Uterus (tissue), 4 donors: ENCODE data around the gene RPRD1B. TPM values are rescaled to one million over a fixed set of nuclear protein-coding genes. Genes with fewer than 3 reads are reported as not detected.
A peak's percentile ranks its signal among the peaks of the same experiment; 100 is the strongest.

Experiments used
- DNase-seq, 2 donors: peaks; one replicate each; pipeline ENCODE4 v3.0.0-alpha.2; 2019 to 2020
- H3K27ac ChIP-seq, 2 donors: fragments of 200-600 bp; sonication (generic); 1 replicate in 1 of 2; 2 replicates in 1 of 2; pipeline ENCODE4 v1.5.1; 2016 to 2018
- H3K27me3 ChIP-seq, 2 donors: fragments of 200-600 bp; sonication (generic); one replicate each; pipeline ENCODE4 v1.5.1; 2018 to 2019; ENCODE audit warnings: control low read depth in 1 of 2
- H3K36me3 ChIP-seq, 2 donors: fragments of 200-600 bp; sonication (generic); one replicate each; pipeline ENCODE4 v1.5.1; 2019; ENCODE audit warnings: control low read depth in 1 of 2
- H3K4me1 ChIP-seq, 2 donors: fragments of 200-600 bp; sonication (generic); one replicate each; pipeline ENCODE4 v1.5.1; 2018 to 2019; ENCODE audit warnings: control low read depth in 1 of 2
- H3K4me3 ChIP-seq, 2 donors: fragments of 200-600 bp; sonication (generic); 1 replicate in 1 of 2; 2 replicates in 1 of 2; pipeline ENCODE4 v1.5.1; 2018 to 2019; ENCODE audit warnings: mild to moderate bottlenecking in 1 of 2
- H3K9me3 ChIP-seq, 2 donors: fragments of 200-600 bp; sonication (generic); one replicate each; pipeline ENCODE4 v1.5.1; 2019; ENCODE audit warnings: control low read depth in 1 of 2
- CTCF ChIP-seq, 4 experiments: fragments of 200-600 bp in 2 of 4; fragments of 450-650 bp in 2 of 4; sonication (generic) in 2 of 4; IDR thresholded peaks; one replicate each; pipeline ENCODE4 v1.5.1; 2016 to 2019; ENCODE audit warnings: antibody characterized with exemption in 4 of 4, mild to moderate bottlenecking in 2 of 4, moderate library complexity in 1 of 4
- POLR2A ChIP-seq, 2 donors: fragments of 450-650 bp; IDR thresholded peaks; one replicate each; pipeline ENCODE4 v1.6.1; 2016; ENCODE audit warnings: antibody characterized with exemption in 2 of 2, mild to moderate bottlenecking in 1 of 2, moderate library complexity in 1 of 2
- intact Hi-C: fragments of 100-400 bp; cut with DNase I; formaldehyde crosslinking; loops from one replicate; pipeline ENCODE4 v1.15.1; 2023; ENCODE audit warnings: low total_unique reads
- total RNA-seq, 4 donors: library from RNA; depleted of rRNA in 3 of 4; stranded (reverse); fragments of >200 nt in 3 of 4; gene quantifications; one replicate each; pipeline versions ENCODE4 v1.1.0 to v1.2.4, GENCODE V29; 2014 to 2023
- donor health status: DM: yes; HTN: yes; CAD: no.

RPRD1B gene
- total RNA-seq, 4 donors from 2014 or later: 7.9 to 71.3 (median 26.1) TPM

DNA sequence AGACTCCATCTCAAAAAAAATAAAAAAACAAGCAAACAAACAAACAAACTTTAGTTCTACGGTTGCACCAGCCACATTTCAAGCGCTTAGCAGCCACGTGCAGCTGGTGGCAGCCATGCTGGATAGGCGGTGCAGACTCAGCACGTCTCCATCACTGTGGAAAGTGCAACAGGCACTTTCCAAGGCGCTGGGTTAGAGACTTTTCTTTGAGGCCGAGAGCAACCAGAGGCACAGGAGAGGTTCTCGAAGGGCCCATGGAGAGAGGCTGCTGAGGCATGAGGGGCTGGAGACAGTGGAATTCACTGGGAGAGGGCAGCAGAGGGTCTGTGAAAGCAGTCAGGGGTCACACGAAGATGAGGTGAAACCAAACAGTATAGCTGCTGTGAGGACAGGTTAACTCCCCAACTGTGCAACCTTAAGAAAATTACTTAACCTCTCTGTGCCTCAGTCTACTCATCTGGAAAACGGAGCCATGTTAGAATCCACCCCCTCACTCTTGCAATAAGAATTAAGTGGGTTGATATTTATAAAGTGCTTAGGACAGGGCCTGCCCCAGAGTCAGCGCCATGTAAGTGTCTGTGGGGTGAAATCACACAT lies 104.0 kb downstream of the RPRD1B start:
- no peaks in the 10 kb centered on the region for H3K27me3 ChIP-seq
- H3K9me3 ChIP-seq: no peaks in the 10 kb centered on the region
- no peak for DNase-seq
- TF ChIP-seq CTCF (IDR thresholded peaks at IDR 0.05): no peak
- TF ChIP-seq POLR2A (IDR thresholded peaks at IDR 0.05): no peak
- peaks cover 0 to 6% of the 10 kb centered on the region in 2 donors for H3K4me1 ChIP-seq
- H3K27ac ChIP-seq: no peak overlapping the region
- no peaks in the 10 kb centered on the region for H3K36me3 ChIP-seq
- H3K4me3 ChIP-seq: no peak overlapping the region
- intact Hi-C loops: no loop called here

- no peak for DNase-seq
- Histone ChIP-seq H3K4me1 (peaks cover 3 to 6% of the 10 kb centered on the region in 2 donors), H3K4me3 (no peak overlapping the region), H3K27ac (no peak overlapping the region), H3K9me3 (no peaks in the 10 kb centered on the region), H3K27me3 (no peaks in the 10 kb centered on the region), H3K36me3 (no peaks in the 10 kb centered on the region)
- no peak for TF ChIP-seq CTCF (IDR thresholded peaks at IDR 0.05)
- TF ChIP-seq POLR2A (IDR thresholded peaks at IDR 0.05): no peak
- intact Hi-C loops: no loop called here
Measured at GRCh38 chr20:38138086-38138778, 104.7 kb downstream of the RPRD1B start.

GRCh38 chr20:38139156-38139912 lies 105.8 kb downstream of the RPRD1B start:
- Histone ChIP-seq H3K27me3 (no peaks in the 10 kb centered on the region), H3K36me3 (no peaks in the 10 kb centered on the region), H3K27ac (no peak overlapping the region), H3K9me3 (no peaks in the 10 kb centered on the region), H3K4me3 (no peak overlapping the region), H3K4me1 (peaks cover 3 to 12% of the 10 kb centered on the region in 2 donors)
- TF ChIP-seq POLR2A (IDR thresholded peaks at IDR 0.05) (no peak), CTCF (IDR thresholded peaks at IDR 0.05) (no peak)
- intact Hi-C loops: no loop called here
- peak in 1 of 2 donors; percentile 13 for DNase-seq

DNA sequence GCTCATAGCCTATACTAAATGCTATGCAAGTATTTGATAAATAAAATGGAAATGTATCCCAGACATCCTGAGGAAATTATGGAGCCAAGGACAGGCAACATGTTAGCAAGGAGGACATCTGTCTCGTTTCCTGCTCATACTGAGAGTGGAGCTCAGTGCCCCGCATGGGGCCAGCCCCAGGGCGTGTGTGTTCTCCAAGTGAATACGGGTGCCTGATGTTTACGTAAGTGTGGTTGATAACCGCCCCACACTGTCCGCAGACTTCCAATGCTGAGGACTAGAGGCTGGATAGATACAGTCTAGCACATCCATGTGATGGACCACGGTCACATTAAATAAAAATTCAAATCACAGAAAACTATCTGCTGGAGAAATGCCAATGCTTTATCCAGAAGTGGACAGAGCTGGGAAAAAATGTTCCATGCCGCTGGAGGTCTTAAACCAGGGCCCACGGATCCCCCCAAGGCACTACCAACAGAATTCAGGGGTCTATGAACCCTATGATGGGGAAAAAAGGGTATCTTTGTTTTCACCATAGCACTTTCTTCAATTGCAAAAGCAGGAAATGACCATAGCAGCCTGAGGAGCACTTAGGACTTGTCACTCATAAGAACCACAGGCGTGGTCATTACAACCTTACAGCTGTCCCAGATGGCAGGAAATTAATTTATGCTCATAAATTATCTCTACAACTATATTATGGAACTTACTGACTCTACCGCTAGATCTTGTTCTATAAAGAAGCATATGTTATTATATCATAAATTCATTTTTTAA lies 106.6 kb downstream of the RPRD1B start:
- no peaks in the 10 kb centered on the region for H3K36me3 ChIP-seq
- intact Hi-C loops: no loop called here
- DNase-seq: peak; percentile 6 to 10
- H3K9me3 ChIP-seq: no peaks in the 10 kb centered on the region
- TF ChIP-seq POLR2A (IDR thresholded peaks at IDR 0.05) (no peak), CTCF (IDR thresholded peaks at IDR 0.05) (no peak)
- peaks cover 3 to 14% of the 10 kb centered on the region in 2 donors for H3K4me1 ChIP-seq
- H3K4me3 ChIP-seq: no peak overlapping the region
- no peak overlapping the region for H3K27ac ChIP-seq
- H3K27me3 ChIP-seq: no peaks in the 10 kb centered on the region
